Measurements from ENCODE around the gene ULBP1.

- no peak for TF ChIP-seq CTCF (IDR thresholded peaks at IDR 0.05)
- TF ChIP-seq POLR2A (IDR thresholded peaks at IDR 0.05): no peak
Observed at GRCh38 chr6:149990661-149991471, 27.1 kb downstream of the ULBP1 start.
